Measurements from ENCODE around the gene RNU6-9. TPM values are rescaled to one million over a fixed set of nuclear protein-coding genes. Genes with fewer than 3 reads are reported as not detected.
A peak's percentile ranks its signal among the peaks of the same experiment; 100 is the strongest.

The RNU6-9 gene
- total and polyA plus RNA-seq, 2 of the 13 experiments (the other 11 are each of a cell fraction or from before 2014, with no cell fraction given), result under 0.01 TPM; not detected in 1

- peaks cover 3 to 12% of the 10 kb centered on the region in 2 experiments; a peak in 2 of 5 replicates for H3K36me3 ChIP-seq (replicated peaks in 1 of 2; ENCODE audit: control insufficient read depth in 1 of 2, insufficient read depth in 2 of 2, low read length in 2 of 2)
- H3K9ac ChIP-seq (ENCODE audit: insufficient read depth, low read depth, low read length), result no peak overlapping the region
- CTCF ChIA-PET (ENCODE audit: low intra/inter-chr PET ratio, low total read pairs), result no interaction called here
- H3K9me3 ChIP-seq (ENCODE audit: low read length), result no peaks in the 10 kb centered on the region
- H3K4me2 ChIP-seq (ENCODE audit: low read depth, low read length), result no peak overlapping the region
- no peaks in the 10 kb centered on the region for H4K20me1 ChIP-seq (ENCODE audit: insufficient read depth, low read length)
- no peaks in the 10 kb centered on the region for H3K4me1 ChIP-seq (ENCODE audit: insufficient read depth, low read length)
- intact Hi-C loops (cut with micrococcal nuclease; ENCODE audit: unreplicated experiment) (no loop called here), in situ Hi-C loops (cut with HindIII; ENCODE audit: extremely low pct_ligation_motif_present, low pct_unique_long_range_greater_than_20kb) (loop anchor here (10.0 kb wide), 1 partner anchor 115 kb away; the partner anchor contains the start of gene WDR18)
- no peak overlapping the region for H3K27ac ChIP-seq (ENCODE audit: extremely low read length, insufficient read depth, low read length)
- H3K4me3 ChIP-seq (replicated peaks in 1 of 3; ENCODE audit: insufficient read depth in 1 of 3, low read depth in 2 of 3, low read length in 3 of 3), result no peak overlapping the region
- BruUV-seq (replicated peaks), result no TSS peak
- DNase-seq (ENCODE audit: low spot score) (no peak), FAIRE-seq (no peak), ATAC-seq (no peak)
- H2AFZ ChIP-seq (ENCODE audit: low read length), result no peak overlapping the region
- TF ChIP-seq FOXC1 (CRISPR knock-in tag; IDR thresholded peaks at IDR 0.05; ENCODE audit: borderline replicate concordance), result no peak
- TF ChIP-seq AGO1 (IDR thresholded peaks at IDR 0.05; ENCODE audit: low read depth, low read length, poor library complexity, severe bottlenecking), result peak; percentile 55
- no peak for TF ChIP-seq TARDBP (CRISPR knock-in tag; IDR thresholded peaks at IDR 0.05)
- no peak for TF ChIP-seq PHB2 (IDR thresholded peaks at IDR 0.05; ENCODE audit: partially characterized antibody)
- TF ChIP-seq ZNF616 (CRISPR knock-in tag; IDR thresholded peaks at IDR 0.05; ENCODE audit: low read depth), result no peak
- no peak for TF ChIP-seq PREB (CRISPR knock-in tag; IDR thresholded peaks at IDR 0.05)
- no peak for TF ChIP-seq UBTF (CRISPR knock-in tag; IDR thresholded peaks at IDR 0.05)
- no peak for TF ChIP-seq PHF21A (CRISPR knock-in tag; IDR thresholded peaks at IDR 0.05)
- POLR2A ChIA-PET, result no interaction called here
- H3K79me2 ChIP-seq (ENCODE audit: insufficient read depth, low read length), result no peaks in the 10 kb centered on the region
- 88% methylated on average over 22 of the region's 29 CpGs for WGBS (ENCODE audit: low lambda C conversion rate)
- no peaks in the 10 kb centered on the region for H3K27me3 ChIP-seq (ENCODE audit: control insufficient read depth in 1 of 2, insufficient read depth in 2 of 2, low read length in 2 of 2)
Observed at GRCh38 chr19:869245-870177, 23.8 kb upstream of the RNU6-9 start.

Data from HepG2 (cell line).